SU-DHL-6 (cell line): ENCODE results near the gene HLA-G.
"Not testable (repeated sequence)": the region's sequence is repeated elsewhere in the genome, so short reads cannot be mapped to it uniquely, and the experiment has no call there.

Experiments used
- H2AFZ ChIP-seq: fragments of 200-600 bp; sonication (generic); 2 replicates; pipeline ENCODE4 v1.6.1; 2014; ENCODE audit warnings: low read depth, mild to moderate bottlenecking, moderate library complexity, mixed read lengths, antibody characterized with exemption, low read length; ENCODE audit not compliant: severe bottlenecking
- H3F3A ChIP-seq: fragments of 200-600 bp; shearing (Covaris generic); 2 replicates; pipeline ENCODE4 v1.6.0; 2016; ENCODE audit warnings: antibody characterized with exemption, mild to moderate bottlenecking; ENCODE audit not compliant: insufficient read depth
- H3K27ac ChIP-seq: fragments of 200-600 bp; sonication (generic); 2 replicates; pipeline ENCODE4 v1.5.1; 2016; ENCODE audit warnings: low read depth, mild to moderate bottlenecking, low read length, moderate library complexity, mixed read lengths
- H3K27me3 ChIP-seq: fragments of 200-600 bp; sonication (generic), shearing (Covaris generic); 2 replicates; pipeline ENCODE4 v1.6.0; 2014; ENCODE audit warnings: mild to moderate bottlenecking, low read length
- H3K36me3 ChIP-seq: fragments of 200-600 bp; sonication (generic); 2 replicates; pipeline ENCODE4 v1.6.1; 2014; ENCODE audit warnings: mild to moderate bottlenecking, low read length, mixed read lengths
- H3K4me2 ChIP-seq: fragments of 300-600, 200-600 bp; shearing (Covaris generic), sonication (generic); 2 replicates; pipeline ENCODE4 v1.6.0; 2014; ENCODE audit warnings: low read length, low read depth, mild to moderate bottlenecking; ENCODE audit not compliant: poor library complexity, severe bottlenecking
- H3K4me3 ChIP-seq: fragments of 200-600 bp; sonication (generic); 2 replicates; pipeline ENCODE4 v1.5.1; 2014; ENCODE audit warnings: antibody characterized with exemption, low read length, mild to moderate bottlenecking, mixed read lengths; ENCODE audit not compliant: insufficient read depth, poor library complexity, severe bottlenecking
- H3K79me2 ChIP-seq: fragments of 200-600 bp; sonication (generic); 2 replicates; pipeline ENCODE4 v1.6.1; 2014; ENCODE audit warnings: mild to moderate bottlenecking, low read length, moderate library complexity; ENCODE audit not compliant: insufficient read depth
- H3K9ac ChIP-seq: fragments of 200-600 bp; sonication (generic); 2 replicates; pipeline ENCODE4 v1.7.0; 2014; ENCODE audit warnings: mild to moderate bottlenecking, low read length
- H3K9me2 ChIP-seq: fragments of 200-600 bp; sonication (generic); replicated peaks from 2 replicates; pipeline ENCODE4 v1.6.1; 2014; ENCODE audit warnings: low read length; ENCODE audit not compliant: insufficient read depth
- H3K9me3 ChIP-seq: fragments of 200-600 bp; sonication (generic); 2 replicates; pipeline ENCODE4 v1.6.1; 2014; ENCODE audit warnings: low read length, mixed read lengths; ENCODE audit not compliant: insufficient read depth
- H4K20me1 ChIP-seq: fragments of 200-600 bp; sonication (generic); 2 replicates; pipeline ENCODE4 v1.6.1; 2014; ENCODE audit warnings: low read depth, mild to moderate bottlenecking, antibody characterized with exemption, low read length, moderate library complexity, mixed read lengths
- CTCF ChIP-seq: fragments of 200-600 bp; sonication (generic); IDR thresholded peaks from one replicate; pipeline ENCODE4 v1.5.1; 2017; ENCODE audit warnings: antibody characterized with exemption, mild to moderate bottlenecking, low read length, moderate library complexity; ENCODE audit not compliant: insufficient read depth, poor library complexity, severe bottlenecking
- EZH2phosphoT487 ChIP-seq: fragments of 200-600 bp; sonication (generic), shearing (Covaris generic); conservative IDR thresholded peaks from 2 replicates; pipeline ENCODE4 v1.6.1; 2018; ENCODE audit warnings: mild to moderate bottlenecking, antibody characterized with exemption, low read length, moderate library complexity, mixed read lengths

Gene HLA-G

GRCh38 chr6:29827579-29828470 is at the start of gene HLA-G:
Gene HLA-G (plus strand): TSS chr6:29827825. CDS start chr6:29827845, 20 bp downstream.
- no peaks in the 10 kb centered on the region for H3K9me3 ChIP-seq
- H3K9me2 ChIP-seq, result no peaks in the 10 kb centered on the region
- H3K27me3 ChIP-seq, result no peaks in the 10 kb centered on the region
- no peak within 1 kb of the TSS for H3K4me3 ChIP-seq
- H3K36me3 ChIP-seq, result no peaks in the 10 kb centered on the region
- no peak within 1 kb of the TSS for H3K27ac ChIP-seq
- no peaks in the 10 kb centered on the region for H3K79me2 ChIP-seq
- no peaks in the 10 kb centered on the region for H4K20me1 ChIP-seq
- no peak within 1 kb of the TSS for H2AFZ ChIP-seq
- TF ChIP-seq CTCF (no peak), EZH2phosphoT487 (no peak)
- no peak within 1 kb of the TSS for H3K4me2 ChIP-seq
- H3K9ac ChIP-seq, result no peak within 1 kb of the TSS
- no peaks in the 10 kb centered on the region for H3F3A ChIP-seq

GRCh38 chr6:29780019-29780698 is 47.5 kb upstream of the HLA-G start:
- not testable (repeated sequence) for H3K9me3 ChIP-seq, H4K20me1 ChIP-seq, H3K27ac ChIP-seq, H3K4me2 ChIP-seq, H2AFZ ChIP-seq, H3K9me2 ChIP-seq, H3F3A ChIP-seq, H3K79me2 ChIP-seq, H3K36me3 ChIP-seq, H3K9ac ChIP-seq, H3K27me3 ChIP-seq, H3K4me3 ChIP-seq

- Histone ChIP-seq H4K20me1 (no peaks in the 10 kb centered on the region), H3K27me3 (no peaks in the 10 kb centered on the region), H3K9me3 (peaks cover 8% of the 10 kb centered on the region; the same call in 1 of the 2 replicates), H3K9me2 (no peaks in the 10 kb centered on the region), H3K4me2 (no peak overlapping the region), H3K4me3 (no peak overlapping the region), H3F3A (no peaks in the 10 kb centered on the region), H3K36me3 (no peaks in the 10 kb centered on the region), H3K27ac (no peak overlapping the region), H3K79me2 (no peaks in the 10 kb centered on the region), H2AFZ (no peak overlapping the region), H3K9ac (no peak overlapping the region)
- no peak for TF ChIP-seq CTCF
- TF ChIP-seq EZH2phosphoT487, result no peak
Observed at GRCh38 chr6:29789176-29789575, 38.4 kb upstream of the HLA-G start.

GRCh38 chr6:29790626-29791025 is 37.0 kb upstream of the HLA-G start:
- no peak overlapping the region for H2AFZ ChIP-seq
- H3K9me3 ChIP-seq, result peaks cover 8% of the 10 kb centered on the region; the same call in 1 of the 2 replicates
- H4K20me1 ChIP-seq, result peaks cover 5% of the 10 kb centered on the region; the same call in 1 of the 2 replicates
- H3K4me3 ChIP-seq, result no peak overlapping the region
- no peaks in the 10 kb centered on the region for H3F3A ChIP-seq
- no peak for TF ChIP-seq EZH2phosphoT487
- TF ChIP-seq CTCF, result no peak
- no peaks in the 10 kb centered on the region for H3K36me3 ChIP-seq
- no peaks in the 10 kb centered on the region for H3K27me3 ChIP-seq
- no peaks in the 10 kb centered on the region for H3K9me2 ChIP-seq
- no peak overlapping the region for H3K9ac ChIP-seq
- H3K27ac ChIP-seq, result no peak overlapping the region
- no peak overlapping the region for H3K4me2 ChIP-seq
- H3K79me2 ChIP-seq, result no peaks in the 10 kb centered on the region
